Activated T-helper 1 cell treated with anti-CD3 and anti-CD28 coated beads, Interleukin-12 subunit alpha, Interleukin-12 subunit beta, Interleukin-2, Interleukin-4 antibody, amounts not matched to agents 30 ng/mL and 10 ng/mL and 1 ng/mL, durations not matched to agents 14 hours and 24 hours and 36 hours (primary cell): Measurements from ENCODE around the gene MTRR. TPM values are rescaled to one million over a fixed set of nuclear protein-coding genes. Genes with fewer than 3 reads are reported as not detected.

Experiments
- DNase-seq: peaks from one replicate; pipeline ENCODE4 v3.0.0; 2021; ENCODE audit warnings: low spot score
- H3K27ac Mint-ChIP-seq: one replicate; pipeline ENCODE4 v1.8.0; 2021; ENCODE audit warnings: mild to moderate bottlenecking, mixed read lengths
- H3K27me3 Mint-ChIP-seq: one replicate; pipeline ENCODE4 v1.8.0; 2022; ENCODE audit warnings: mild to moderate bottlenecking, moderate library complexity, mixed read lengths; ENCODE audit not compliant: insufficient read depth
- H3K36me3 Mint-ChIP-seq: one replicate; pipeline ENCODE4 v1.8.0; 2021; ENCODE audit warnings: low read depth, mixed read lengths
- H3K4me1 Mint-ChIP-seq: one replicate; pipeline ENCODE4 v1.8.0; 2021; ENCODE audit warnings: low read depth, mixed read lengths
- H3K4me3 Mint-ChIP-seq: one replicate; pipeline ENCODE4 v1.8.0; 2021; ENCODE audit warnings: mild to moderate bottlenecking, moderate library complexity, mixed read lengths
- H3K9me3 Mint-ChIP-seq: one replicate; pipeline ENCODE4 v1.8.0; 2021; ENCODE audit warnings: mixed read lengths
- intact Hi-C: fragments of 100-400 bp; cut with micrococcal nuclease; formaldehyde crosslinking; loops from one replicate; pipeline ENCODE4 v1.15.1; 2024
- total RNA-seq: library from RNA; stranded (reverse); gene quantifications from 2 replicates; pipeline ENCODE4 v1.2.3, GENCODE V29; 2022

Gene MTRR
- 83.0 and 90.4 TPM in 2 replicates for total RNA-seq

GRCh38 chr5:7868773-7869473, at the start of gene MTRR, which contains the start of gene FASTKD3:
Gene MTRR, plus strand, starts transcription at chr5:7869148. Its CDS starts 1,647 bp downstream, at chr5:7870795.
Gene FASTKD3, minus strand, starts transcription at chr5:7869031. Its CDS starts 948 bp downstream, at chr5:7868083.
- peaks cover 48% of the 10 kb centered on the region for H3K36me3 Mint-ChIP-seq
- DNase-seq = peak; percentile 87
- H3K4me3 Mint-ChIP-seq = peak within 1 kb of the TSS; percentile 97
- peaks cover 73% of the 10 kb centered on the region for H3K4me1 Mint-ChIP-seq
- intact Hi-C loops = loop anchor here (1.0 to 5.0 kb wide), 6 partner anchors 9 to 1492 kb away; partner anchors contain the start of genes MED10, NSUN2, SRD5A1 and TENT4A
- no peaks in the 10 kb centered on the region for H3K27me3 Mint-ChIP-seq
- no peaks in the 10 kb centered on the region for H3K9me3 Mint-ChIP-seq
- peak within 1 kb of the TSS; percentile 89 for H3K27ac Mint-ChIP-seq

GRCh38 chr5:7822449-7822848, 46.5 kb upstream of the MTRR start:
- Mint-ChIP-seq H3K27ac (no peak overlapping the region), H3K27me3 (no peaks in the 10 kb centered on the region), H3K36me3 (no peaks in the 10 kb centered on the region), H3K4me3 (no peak overlapping the region), H3K4me1 (no peaks in the 10 kb centered on the region), H3K9me3 (no peaks in the 10 kb centered on the region)
- no peak for DNase-seq
- intact Hi-C loops = no loop called here

GRCh38 chr5:7823594-7823993, 45.4 kb upstream of the MTRR start:
- Mint-ChIP-seq H3K36me3 (no peaks in the 10 kb centered on the region), H3K4me1 (no peaks in the 10 kb centered on the region), H3K27ac (no peak overlapping the region), H3K27me3 (no peaks in the 10 kb centered on the region), H3K4me3 (no peak overlapping the region), H3K9me3 (no peaks in the 10 kb centered on the region)
- DNase-seq = no peak
- intact Hi-C loops = no loop called here

- no peaks in the 10 kb centered on the region for H3K36me3 Mint-ChIP-seq
- H3K27me3 Mint-ChIP-seq = no peaks in the 10 kb centered on the region
- no peak for DNase-seq
- H3K9me3 Mint-ChIP-seq = no peaks in the 10 kb centered on the region
- intact Hi-C loops = no loop called here
- no peak overlapping the region for H3K27ac Mint-ChIP-seq
- no peak overlapping the region for H3K4me3 Mint-ChIP-seq
- no peaks in the 10 kb centered on the region for H3K4me1 Mint-ChIP-seq
Observed at GRCh38 chr5:7824995-7825394, 44.0 kb upstream of the MTRR start.

GRCh38 chr5:7825630-7826029, 43.3 kb upstream of the MTRR start:
- H3K4me3 Mint-ChIP-seq = no peak overlapping the region
- no peaks in the 10 kb centered on the region for H3K9me3 Mint-ChIP-seq
- H3K27ac Mint-ChIP-seq = no peak overlapping the region
- no peaks in the 10 kb centered on the region for H3K36me3 Mint-ChIP-seq
- H3K27me3 Mint-ChIP-seq = no peaks in the 10 kb centered on the region
- no peaks in the 10 kb centered on the region for H3K4me1 Mint-ChIP-seq
- DNase-seq = no peak
- intact Hi-C loops = no loop called here

DNA sequence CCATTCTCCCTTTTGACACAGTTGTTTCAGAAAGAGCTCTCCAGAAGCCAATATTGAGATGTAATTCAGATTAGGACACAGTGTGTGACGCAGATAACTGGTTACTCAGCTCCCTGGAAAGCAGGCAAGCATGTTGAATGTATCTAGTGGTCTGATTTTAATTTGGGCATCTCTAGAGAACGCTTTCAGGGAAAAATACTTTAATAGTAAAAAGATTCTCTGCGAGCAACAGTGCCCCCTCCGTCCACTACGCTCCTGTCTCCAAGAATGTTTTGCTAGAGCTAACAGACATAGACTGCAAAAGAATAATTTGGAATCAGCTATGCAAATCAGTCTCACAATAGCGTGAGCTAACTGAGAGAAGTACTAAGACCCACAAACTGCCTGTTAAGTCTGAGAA, 41.3 kb upstream of the MTRR start:
- no peaks in the 10 kb centered on the region for H3K36me3 Mint-ChIP-seq
- H3K4me1 Mint-ChIP-seq = no peaks in the 10 kb centered on the region
- DNase-seq = no peak
- intact Hi-C loops = no loop called here
- H3K9me3 Mint-ChIP-seq = no peaks in the 10 kb centered on the region
- H3K4me3 Mint-ChIP-seq = no peak overlapping the region
- no peaks in the 10 kb centered on the region for H3K27me3 Mint-ChIP-seq
- H3K27ac Mint-ChIP-seq = no peak overlapping the region

DNA sequence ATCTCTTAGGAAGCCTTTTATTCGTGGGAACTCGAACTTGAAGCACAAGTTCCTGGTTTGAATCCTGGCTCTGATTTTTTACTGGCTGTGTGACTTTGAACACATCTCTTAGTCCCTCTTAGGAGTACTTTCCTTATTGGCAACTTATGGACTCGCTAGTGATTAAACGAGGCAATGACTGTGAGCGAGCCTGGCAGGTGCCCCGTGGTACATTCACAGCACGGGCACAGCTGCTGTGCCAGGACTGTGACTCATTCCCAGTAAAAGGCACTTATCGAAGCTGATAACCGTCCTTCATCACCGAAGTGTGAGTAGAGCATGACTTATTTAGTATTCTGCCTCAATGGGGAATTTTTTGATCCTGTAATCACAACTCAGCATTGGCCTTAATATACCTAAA, 40.7 kb upstream of the MTRR start:
- DNase-seq = no peak
- H3K27ac Mint-ChIP-seq = no peak overlapping the region
- intact Hi-C loops = no loop called here
- H3K4me1 Mint-ChIP-seq = no peaks in the 10 kb centered on the region
- H3K4me3 Mint-ChIP-seq = no peak overlapping the region
- H3K9me3 Mint-ChIP-seq = no peaks in the 10 kb centered on the region
- no peaks in the 10 kb centered on the region for H3K27me3 Mint-ChIP-seq
- H3K36me3 Mint-ChIP-seq = no peaks in the 10 kb centered on the region

DNA sequence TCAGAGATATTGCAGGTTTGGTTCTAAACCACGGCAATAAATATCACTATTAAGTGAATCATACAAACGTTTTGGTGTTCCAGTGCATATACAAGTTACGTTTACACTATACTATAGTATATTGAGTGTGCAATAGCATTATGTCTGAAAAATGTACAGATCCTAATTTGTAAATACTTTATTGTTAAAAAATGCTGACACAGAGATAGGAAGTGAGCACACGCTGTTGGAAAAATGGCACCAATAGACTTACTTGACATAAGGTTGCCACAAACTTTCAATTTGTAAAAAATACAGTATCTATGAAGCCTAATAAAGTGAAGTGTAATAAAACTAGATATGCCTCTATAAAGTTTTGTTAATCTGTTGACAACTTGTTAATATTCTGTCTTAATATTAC, 34.0 kb upstream of the MTRR start:
- DNase-seq = no peak
- H3K27me3 Mint-ChIP-seq = no peaks in the 10 kb centered on the region
- H3K4me1 Mint-ChIP-seq = no peaks in the 10 kb centered on the region
- no peak overlapping the region for H3K27ac Mint-ChIP-seq
- no peaks in the 10 kb centered on the region for H3K9me3 Mint-ChIP-seq
- no peaks in the 10 kb centered on the region for H3K36me3 Mint-ChIP-seq
- intact Hi-C loops = no loop called here
- no peak overlapping the region for H3K4me3 Mint-ChIP-seq

DNA sequence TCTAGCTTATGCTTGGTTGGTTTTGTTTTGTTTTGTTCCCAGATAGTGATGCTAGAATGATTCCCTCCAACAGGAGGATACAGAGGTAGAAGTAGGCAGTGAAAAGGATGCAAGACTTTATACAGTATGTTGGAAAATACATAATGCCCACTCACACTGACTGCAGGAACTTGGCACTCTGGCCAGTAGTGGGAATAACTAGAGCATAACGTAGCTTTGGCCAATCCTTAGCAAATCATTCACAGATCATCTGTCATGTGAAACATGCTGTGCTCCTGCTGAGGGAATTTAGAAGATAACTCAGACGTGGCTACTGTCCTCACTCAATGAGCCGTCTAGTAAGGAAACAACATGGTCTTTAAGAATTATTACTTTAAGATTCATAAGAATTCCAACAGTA, 31.5 kb upstream of the MTRR start:
- no peaks in the 10 kb centered on the region for H3K4me1 Mint-ChIP-seq
- no peaks in the 10 kb centered on the region for H3K9me3 Mint-ChIP-seq
- peaks cover under 1% of the 10 kb centered on the region for H3K27me3 Mint-ChIP-seq
- no peak overlapping the region for H3K27ac Mint-ChIP-seq
- H3K36me3 Mint-ChIP-seq = no peaks in the 10 kb centered on the region
- DNase-seq = no peak
- intact Hi-C loops = no loop called here
- H3K4me3 Mint-ChIP-seq = no peak overlapping the region

- Mint-ChIP-seq H3K4me1 (no peaks in the 10 kb centered on the region), H3K27me3 (peaks cover 15% of the 10 kb centered on the region), H3K4me3 (no peak overlapping the region), H3K27ac (no peak overlapping the region), H3K36me3 (no peaks in the 10 kb centered on the region), H3K9me3 (no peaks in the 10 kb centered on the region)
- no peak for DNase-seq
- intact Hi-C loops = no loop called here
Observed at GRCh38 chr5:7842531-7842930, 26.4 kb upstream of the MTRR start.

DNA sequence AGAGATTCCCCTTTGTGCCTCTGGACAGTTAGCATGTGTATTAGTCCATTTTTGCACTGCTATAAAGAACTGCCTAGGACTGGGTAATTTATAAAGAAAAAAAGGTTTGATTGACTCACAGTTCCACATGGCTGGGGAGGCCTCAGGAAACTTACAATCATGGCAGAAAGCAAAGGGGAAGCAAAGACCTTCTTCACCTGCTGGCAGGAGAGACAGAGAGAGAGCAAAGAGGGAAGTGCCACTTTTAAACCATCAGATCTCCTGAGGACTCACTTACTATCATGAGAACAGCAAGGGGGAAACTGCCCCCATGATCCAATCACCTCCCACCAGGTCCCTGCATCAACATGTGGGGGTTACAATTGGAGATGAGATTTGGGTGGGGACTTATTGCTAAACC, 24.0 kb upstream of the MTRR start:
- Mint-ChIP-seq H3K4me1 (no peaks in the 10 kb centered on the region), H3K27me3 (peaks cover 33% of the 10 kb centered on the region), H3K9me3 (no peaks in the 10 kb centered on the region), H3K4me3 (no peak overlapping the region), H3K36me3 (no peaks in the 10 kb centered on the region), H3K27ac (no peak overlapping the region)
- intact Hi-C loops = no loop called here
- DNase-seq = no peak

- no peak overlapping the region for H3K4me3 Mint-ChIP-seq
- H3K4me1 Mint-ChIP-seq = no peaks in the 10 kb centered on the region
- no peaks in the 10 kb centered on the region for H3K9me3 Mint-ChIP-seq
- no peak overlapping the region for H3K27ac Mint-ChIP-seq
- H3K36me3 Mint-ChIP-seq = no peaks in the 10 kb centered on the region
- no peak for DNase-seq
- peaks cover 34% of the 10 kb centered on the region for H3K27me3 Mint-ChIP-seq
- intact Hi-C loops = no loop called here
Observed at GRCh38 chr5:7845557-7845956, 23.4 kb upstream of the MTRR start.

DNA sequence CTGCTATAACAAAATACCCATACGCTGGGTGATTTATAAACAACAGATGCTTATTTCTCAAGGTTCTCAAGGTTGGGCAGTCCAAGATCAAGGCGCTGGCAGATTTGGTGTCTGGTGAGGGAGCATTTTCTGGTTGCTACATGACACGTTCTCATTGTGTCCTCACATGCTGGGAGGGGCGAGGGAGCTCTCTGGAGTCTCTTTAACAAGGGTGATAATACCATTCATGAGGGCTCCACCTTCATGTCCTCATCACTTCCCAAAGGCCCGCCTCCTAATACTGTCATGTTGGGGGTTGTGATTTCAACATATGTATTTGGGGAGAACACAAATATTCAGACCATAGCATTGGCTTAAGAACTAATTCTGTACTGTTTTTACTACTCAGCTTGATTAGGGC, 22.6 kb upstream of the MTRR start:
- peaks cover 3% of the 10 kb centered on the region for H3K4me1 Mint-ChIP-seq
- H3K27me3 Mint-ChIP-seq = peaks cover 37% of the 10 kb centered on the region
- H3K36me3 Mint-ChIP-seq = no peaks in the 10 kb centered on the region
- no peak for DNase-seq
- no peak overlapping the region for H3K4me3 Mint-ChIP-seq
- H3K27ac Mint-ChIP-seq = no peak overlapping the region
- no peaks in the 10 kb centered on the region for H3K9me3 Mint-ChIP-seq
- intact Hi-C loops = no loop called here

GRCh38 chr5:7848296-7848695, 20.7 kb upstream of the MTRR start:
- H3K27ac Mint-ChIP-seq = no peak overlapping the region
- H3K27me3 Mint-ChIP-seq = peaks cover 37% of the 10 kb centered on the region
- H3K4me1 Mint-ChIP-seq = peaks cover 18% of the 10 kb centered on the region
- DNase-seq = no peak
- peaks cover 2% of the 10 kb centered on the region for H3K36me3 Mint-ChIP-seq
- H3K9me3 Mint-ChIP-seq = peaks cover 4% of the 10 kb centered on the region
- intact Hi-C loops = no loop called here
- H3K4me3 Mint-ChIP-seq = no peak overlapping the region
